GM12891 (cell line): ENCODE data around the gene CPNE5.

ENCODE experiments used
- POLR2A ChIP-seq: IDR thresholded peaks from 2 replicates; pipeline ENCODE4 v1.6.1; 2011; ENCODE audit warnings: low read depth, low read length, control low read depth
- POLR2AphosphoS5 ChIP-seq: IDR thresholded peaks from 2 replicates; pipeline ENCODE4 v1.6.1; 2011; ENCODE audit warnings: low read depth, low read length, control low read depth

DNA sequence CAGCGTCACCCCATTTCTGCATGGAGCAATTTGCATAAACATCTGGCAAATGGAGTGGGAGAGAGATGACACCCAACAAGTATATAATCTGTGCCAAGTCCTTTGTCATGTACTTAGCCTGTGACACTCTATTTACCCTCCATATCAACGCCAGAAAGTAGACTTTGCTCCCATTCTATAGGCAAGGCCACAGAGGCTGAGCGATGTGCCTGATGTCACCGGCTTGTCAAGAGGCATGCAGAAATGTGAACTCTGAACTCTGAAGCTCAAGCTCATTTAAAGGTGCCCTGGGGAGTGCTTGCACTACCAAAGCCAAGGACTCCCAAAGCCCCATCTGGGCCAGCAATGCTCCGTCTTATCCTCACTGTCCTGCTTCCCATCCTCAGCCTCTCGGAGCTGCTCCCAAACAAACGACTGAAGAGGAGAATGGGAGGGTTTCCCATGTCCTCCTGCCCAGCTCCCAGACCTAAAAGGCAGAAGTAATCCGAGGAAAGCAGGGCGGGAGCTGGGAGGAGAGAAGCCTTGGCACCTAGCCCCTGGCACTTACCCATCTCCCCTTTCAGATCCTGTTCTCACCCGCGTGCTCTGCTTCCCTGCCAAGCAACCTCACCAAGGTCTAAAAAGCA is 9.2 kb downstream of the CPNE5 start:
- no peak for TF ChIP-seq POLR2AphosphoS5
- TF ChIP-seq POLR2A: no peak
